ENCODE results near the gene ARMC7.

GRCh38 chr17:75075597-75076336 is 34.0 kb upstream of the ARMC7 start:
- TF ChIP-seq CTCF (IDR thresholded peaks at IDR 0.05) (no peak), EZH2 (IDR thresholded peaks at IDR 0.05) (no peak)

Measured in neural progenitor cell (in vitro differentiated cells).